Iris pigment epithelial cell (primary cell): Measurements from ENCODE around the gene MPHOSPH6.
"Not testable (repeated sequence)": the region's sequence is repeated elsewhere in the genome, so short reads cannot be mapped to it uniquely, and the experiment has no call there.

Experiments
- DNase-seq: peaks from one replicate; pipeline ENCODE4 v3.0.0-alpha.2; 2011; ENCODE audit warnings: low read depth

The MPHOSPH6 gene

GRCh38 chr16:82169861-82170845 is at the start of gene MPHOSPH6:
MPHOSPH6 (minus strand) TSS chr16:82170224; CDS start chr16:82170175, 49 bp downstream.
- DNase-seq: peak; percentile 94

- no peak for DNase-seq
Measured at GRCh38 chr16:82219298-82219697, 49.3 kb upstream of the MPHOSPH6 start.

GRCh38 chr16:82209314-82209713 is 39.3 kb upstream of the MPHOSPH6 start:
- not testable (repeated sequence) for DNase-seq

- no peak for DNase-seq
Measured at GRCh38 chr16:82203198-82203597, 33.2 kb upstream of the MPHOSPH6 start.

GRCh38 chr16:82201926-82202325 is 31.9 kb upstream of the MPHOSPH6 start:
- no peak for DNase-seq

GRCh38 chr16:82201351-82201750 is 31.3 kb upstream of the MPHOSPH6 start:
- DNase-seq: no peak

GRCh38 chr16:82199209-82199608 is 29.2 kb upstream of the MPHOSPH6 start:
- DNase-seq: no peak

- peak; percentile 37 for DNase-seq
Measured at GRCh38 chr16:82197540-82198240, 27.7 kb upstream of the MPHOSPH6 start.

GRCh38 chr16:82195917-82196494 is 26.0 kb upstream of the MPHOSPH6 start:
- DNase-seq: peak; percentile 61

GRCh38 chr16:82194086-82194485 is 24.1 kb upstream of the MPHOSPH6 start:
- DNase-seq: peak; percentile 51

- peak; percentile 87 for DNase-seq
Measured at GRCh38 chr16:82192665-82193064, 22.6 kb upstream of the MPHOSPH6 start.

- DNase-seq: no peak
Measured at GRCh38 chr16:82190386-82190785, 20.4 kb upstream of the MPHOSPH6 start.

GRCh38 chr16:82187829-82188228 is 17.8 kb upstream of the MPHOSPH6 start:
- DNase-seq: no peak

GRCh38 chr16:82185012-82185411 is 15.0 kb upstream of the MPHOSPH6 start:
- no peak for DNase-seq

GRCh38 chr16:82184213-82184612 is 14.2 kb upstream of the MPHOSPH6 start:
- DNase-seq: no peak

- DNase-seq: peak; percentile 29
Measured at GRCh38 chr16:82183004-82183397, 13.0 kb upstream of the MPHOSPH6 start.

- no peak for DNase-seq
Measured at GRCh38 chr16:82182266-82183003, 12.4 kb upstream of the MPHOSPH6 start.

- DNase-seq: no peak
Measured at GRCh38 chr16:82181461-82182185, 11.6 kb upstream of the MPHOSPH6 start.

GRCh38 chr16:82178352-82178751 is 8.3 kb upstream of the MPHOSPH6 start:
- no peak for DNase-seq

GRCh38 chr16:82177555-82177954 is 7.5 kb upstream of the MPHOSPH6 start:
- no peak for DNase-seq

GRCh38 chr16:82176204-82176603 is 6.2 kb upstream of the MPHOSPH6 start:
- no peak for DNase-seq
